Astrocyte of the spinal cord (primary cell): ENCODE data around the gene ATP2B2.

Experiments used
- DNase-seq: peaks from one replicate; pipeline ENCODE4 v3.0.0; 2011; ENCODE audit warnings: low read depth, low spot score
- H3K4me3 ChIP-seq: 2 replicates; pipeline ENCODE4 v1.5.1; 2011; ENCODE audit warnings: low read depth, mild to moderate bottlenecking, low read length, moderate library complexity
- CTCF ChIP-seq: IDR thresholded peaks from 2 replicates; pipeline ENCODE4 v1.5.1; 2012; ENCODE audit warnings: low read depth, mild to moderate bottlenecking, low read length, inconsistent platforms
- in situ Hi-C: cut with HindIII; loops from 2 replicates; pipeline ENCODE4 v1.10.0; 2017; ENCODE audit warnings: low sequenced_read_pairs

Gene ATP2B2

GRCh38 chr3:10289787-10290355 is 215.5 kb downstream of the ATP2B2 start:
- no peak for TF ChIP-seq CTCF
- no peak overlapping the region for H3K4me3 ChIP-seq
- DNase-seq, result no peak
- in situ Hi-C loops, result no loop called here

- no peak overlapping the region for H3K4me3 ChIP-seq
- in situ Hi-C loops, result no loop called here
- no peak for TF ChIP-seq CTCF
- no peak for DNase-seq
These were observed 216.3 kb downstream of the ATP2B2 start for GRCh38 chr3:10289077-10289476.

GRCh38 chr3:10288575-10288960 is 216.8 kb downstream of the ATP2B2 start:
- TF ChIP-seq CTCF, result no peak
- no peak overlapping the region for H3K4me3 ChIP-seq
- no peak for DNase-seq
- in situ Hi-C loops, result no loop called here

- no peak for DNase-seq
- in situ Hi-C loops, result no loop called here
- H3K4me3 ChIP-seq, result no peak overlapping the region
These were observed 217.3 kb downstream of the ATP2B2 start for GRCh38 chr3:10287936-10288574.

GRCh38 chr3:10286596-10287295 is 218.6 kb downstream of the ATP2B2 start:
- peak; percentile 83 for DNase-seq
- H3K4me3 ChIP-seq, result no peak overlapping the region
- in situ Hi-C loops, result no loop called here
- no peak for TF ChIP-seq CTCF

More at GRCh38 chr3:10287936-10288574, 217.3 kb downstream of the ATP2B2 start:
- no peak for TF ChIP-seq CTCF

GRCh38 chr3:10286133-10286524 is 219.3 kb downstream of the ATP2B2 start:
- TF ChIP-seq CTCF, result no peak
- in situ Hi-C loops, result no loop called here
- no peak for DNase-seq
- no peak overlapping the region for H3K4me3 ChIP-seq
